ENCODE measurements around the gene AMELX. TPM values are rescaled to one million over a fixed set of nuclear protein-coding genes. Genes with fewer than 3 reads are reported as not detected.

AMELX gene
- total RNA-seq, 1 donor, result not detected

DNA sequence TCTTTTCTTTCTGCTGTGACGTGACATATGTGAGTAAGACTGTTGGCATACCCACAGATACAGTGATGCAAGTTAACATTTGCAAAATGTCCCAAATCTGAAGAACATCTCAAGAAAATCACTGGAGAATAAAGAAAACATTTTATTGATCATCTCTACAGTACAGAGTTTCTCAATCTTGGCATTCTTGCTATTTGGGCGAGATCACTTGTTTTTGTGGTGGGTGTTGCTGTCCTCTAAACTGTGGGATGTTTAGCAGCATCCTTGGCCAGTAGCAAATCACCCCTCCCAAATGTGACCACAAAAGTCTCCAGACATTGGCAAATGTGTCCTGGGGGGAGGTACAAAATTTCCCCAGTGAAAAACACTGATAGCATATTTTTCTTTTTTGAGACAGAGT lies 28.8 kb downstream of the AMELX start:
- H3K4me3 ChIP-seq (ENCODE audit: low read depth, low read length), result no peak overlapping the region
- DNase-seq (ENCODE audit: low read depth), result no peak
- TF ChIP-seq, protein P1, sequence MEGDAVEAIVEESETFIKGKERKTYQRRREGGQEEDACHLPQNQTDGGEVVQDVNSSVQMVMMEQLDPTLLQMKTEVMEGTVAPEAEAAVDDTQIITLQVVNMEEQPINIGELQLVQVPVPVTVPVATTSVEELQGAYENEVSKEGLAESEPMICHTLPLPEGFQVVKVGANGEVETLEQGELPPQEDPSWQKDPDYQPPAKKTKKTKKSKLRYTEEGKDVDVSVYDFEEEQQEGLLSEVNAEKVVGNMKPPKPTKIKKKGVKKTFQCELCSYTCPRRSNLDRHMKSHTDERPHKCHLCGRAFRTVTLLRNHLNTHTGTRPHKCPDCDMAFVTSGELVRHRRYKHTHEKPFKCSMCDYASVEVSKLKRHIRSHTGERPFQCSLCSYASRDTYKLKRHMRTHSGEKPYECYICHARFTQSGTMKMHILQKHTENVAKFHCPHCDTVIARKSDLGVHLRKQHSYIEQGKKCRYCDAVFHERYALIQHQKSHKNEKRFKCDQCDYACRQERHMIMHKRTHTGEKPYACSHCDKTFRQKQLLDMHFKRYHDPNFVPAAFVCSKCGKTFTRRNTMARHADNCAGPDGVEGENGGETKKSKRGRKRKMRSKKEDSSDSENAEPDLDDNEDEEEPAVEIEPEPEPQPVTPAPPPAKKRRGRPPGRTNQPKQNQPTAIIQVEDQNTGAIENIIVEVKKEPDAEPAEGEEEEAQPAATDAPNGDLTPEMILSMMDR (IDR thresholded peaks at IDR 0.05; ENCODE audit: insufficient read depth, low read depth, low read length), result no peak

DNA sequence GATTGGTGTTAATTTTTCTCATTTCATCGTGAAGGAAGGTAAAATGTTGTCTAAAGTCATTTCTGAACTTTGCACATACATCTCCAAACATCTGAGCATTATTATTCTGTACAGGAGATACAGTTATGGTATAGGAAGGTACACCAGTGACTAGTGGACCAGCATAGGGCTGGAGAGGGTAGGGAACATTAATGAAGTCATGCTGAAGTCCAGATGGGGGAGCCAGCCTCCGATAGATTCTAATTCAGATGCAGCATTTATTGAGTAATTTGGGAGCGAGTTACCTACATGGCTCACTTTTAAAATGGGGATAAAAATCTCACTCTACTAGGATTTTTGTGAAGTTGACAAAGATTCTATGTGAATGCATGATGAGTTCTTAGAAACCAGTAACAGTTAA lies 34.9 kb downstream of the AMELX start:
- DNase-seq (ENCODE audit: low read depth), result no peak
- TF ChIP-seq, protein P1 (IDR thresholded peaks at IDR 0.05; ENCODE audit: insufficient read depth, low read depth, low read length), result no peak
- H3K4me3 ChIP-seq (ENCODE audit: low read depth, low read length), result no peak overlapping the region

DNA sequence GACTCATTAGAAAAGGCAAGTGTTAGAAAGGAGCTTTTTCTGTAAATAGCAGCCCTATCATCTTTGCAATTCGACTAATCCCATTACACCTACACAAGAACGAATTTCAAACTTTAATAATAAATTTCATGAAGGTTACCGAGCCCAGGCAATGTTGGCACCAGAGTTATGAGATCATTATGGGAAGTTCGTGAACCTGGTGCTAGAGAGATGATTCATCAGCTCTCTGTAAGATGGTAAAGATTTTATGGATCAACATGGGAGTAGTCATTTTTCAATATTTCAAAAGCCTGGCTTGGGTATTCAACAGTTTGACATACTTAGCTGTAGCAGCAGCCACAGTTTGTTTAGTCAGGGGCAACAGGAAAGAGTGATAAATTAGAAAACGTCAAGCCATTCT lies 35.8 kb downstream of the AMELX start:
- peak; percentile 36 for DNase-seq (ENCODE audit: low read depth)

DNA sequence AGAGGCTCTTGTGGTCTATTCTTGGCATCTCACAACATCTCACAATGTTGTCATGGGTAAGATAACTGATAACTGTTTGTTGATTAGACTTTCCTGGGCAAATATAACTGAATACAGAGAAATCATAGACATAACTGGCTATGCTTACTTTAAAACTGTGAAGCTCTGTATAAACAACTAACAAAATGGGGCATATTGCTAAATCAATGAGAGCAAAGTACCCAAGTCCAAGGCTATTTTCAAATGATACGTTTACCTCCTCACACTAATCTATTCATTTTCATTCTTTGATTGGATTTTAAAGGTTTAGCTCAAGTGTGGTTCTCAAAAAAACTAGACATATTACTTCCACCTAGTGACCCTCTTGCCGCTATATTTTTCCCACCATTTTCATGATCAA lies 38.6 kb downstream of the AMELX start:
- H3K4me3 ChIP-seq (ENCODE audit: low read depth, low read length), result no peak overlapping the region
- TF ChIP-seq, protein P1 (IDR thresholded peaks at IDR 0.05; ENCODE audit: insufficient read depth, low read depth, low read length), result no peak
- DNase-seq (ENCODE audit: low read depth), result no peak

More for the DNA sequence above, 35.8 kb downstream of the AMELX start:
- H3K4me3 ChIP-seq (ENCODE audit: low read depth, low read length), result no peak overlapping the region
- TF ChIP-seq, protein P1 (IDR thresholded peaks at IDR 0.05; ENCODE audit: insufficient read depth, low read depth, low read length), result no peak

DNA sequence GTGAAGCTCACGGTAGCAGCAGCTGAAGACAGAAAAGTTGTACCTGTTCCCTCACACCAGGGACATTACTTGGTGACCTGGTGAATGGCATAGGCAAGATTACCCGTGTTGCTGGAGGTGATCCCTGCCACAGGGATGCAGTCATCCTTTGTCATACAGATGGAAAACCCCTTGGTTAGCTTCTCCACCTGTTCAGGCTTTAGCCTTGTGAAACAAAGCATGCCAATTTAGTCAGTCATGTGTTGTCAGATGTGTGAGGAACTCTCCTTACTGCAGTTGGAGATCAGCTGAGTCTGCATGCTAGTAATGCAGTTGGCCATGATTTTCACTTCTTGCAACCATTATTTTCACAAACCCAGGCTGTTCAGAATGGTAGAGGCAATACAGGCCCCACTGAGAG lies 41.0 kb downstream of the AMELX start:
- TF ChIP-seq, protein P1 (IDR thresholded peaks at IDR 0.05; ENCODE audit: insufficient read depth, low read depth, low read length), result no peak
- H3K4me3 ChIP-seq (ENCODE audit: low read depth, low read length), result no peak overlapping the region
- no peak for DNase-seq (ENCODE audit: low read depth)

DNA sequence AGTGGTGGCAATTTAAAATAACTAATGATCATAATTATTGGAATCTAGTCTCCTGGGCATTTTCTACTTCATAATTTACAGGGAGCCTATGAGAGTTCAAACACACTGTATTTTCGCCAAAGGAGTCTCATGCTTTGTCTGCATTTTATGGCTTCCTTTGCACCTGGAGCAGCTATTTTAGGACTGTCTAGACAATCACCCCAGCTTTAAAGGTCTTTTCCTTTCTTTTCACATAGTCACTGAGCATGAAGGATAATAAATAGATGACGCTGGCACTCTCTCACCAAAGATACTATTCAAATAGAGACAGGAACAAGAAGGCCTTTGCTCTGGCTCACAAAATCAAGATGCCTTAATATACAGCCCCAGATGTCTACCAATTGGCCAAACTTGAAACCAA lies 43.0 kb downstream of the AMELX start:
- no peak for DNase-seq (ENCODE audit: low read depth)
- no peak overlapping the region for H3K4me3 ChIP-seq (ENCODE audit: low read depth, low read length)
- TF ChIP-seq, protein P1 (IDR thresholded peaks at IDR 0.05; ENCODE audit: insufficient read depth, low read depth, low read length), result no peak

DNA sequence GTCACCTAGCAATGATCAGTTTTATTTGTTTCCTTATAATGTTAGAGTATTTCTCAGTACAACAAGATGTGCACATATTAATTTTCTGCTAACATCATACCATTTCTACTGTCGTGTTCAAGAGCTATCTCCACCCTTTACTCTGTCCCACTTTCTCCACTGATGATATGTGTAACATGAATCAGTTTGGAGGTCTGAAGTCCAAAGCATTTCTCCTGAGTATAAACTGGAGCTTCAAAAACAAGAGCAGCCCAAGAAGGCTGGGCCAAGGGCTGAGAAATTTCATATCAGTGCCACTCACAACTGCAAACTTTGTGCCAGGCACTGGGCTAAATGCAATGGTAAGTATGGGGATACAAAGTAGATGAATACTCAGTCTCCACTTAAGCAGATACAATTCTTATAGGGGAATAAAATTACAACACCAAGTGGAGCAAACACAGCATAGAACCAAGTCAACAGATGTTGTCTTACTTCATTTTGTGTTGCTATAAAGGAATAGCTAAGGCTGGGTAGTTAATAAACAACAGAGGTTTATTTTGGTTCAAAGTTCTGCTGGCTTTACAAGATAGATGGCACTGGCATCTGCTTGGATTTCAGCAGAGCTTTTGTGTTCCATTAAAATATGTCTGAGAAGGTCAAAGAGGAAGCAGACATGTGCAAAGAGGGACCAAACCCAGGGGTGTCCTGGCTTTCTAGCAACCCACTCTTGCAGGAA lies 44.2 kb downstream of the AMELX start:
- H3K4me3 ChIP-seq (ENCODE audit: low read depth, low read length), result no peak overlapping the region
- TF ChIP-seq, protein P1 (IDR thresholded peaks at IDR 0.05; ENCODE audit: insufficient read depth, low read depth, low read length), result no peak
- DNase-seq (ENCODE audit: low read depth), result no peak
